Right lobe of liver (tissue), 6 donors: ENCODE measurements around the gene ITGB1BP1. TPM values are rescaled to one million over a fixed set of nuclear protein-coding genes. Genes with fewer than 3 reads are reported as not detected.

Experiments
- ATAC-seq, 4 donors: fragments of 200-7000 bp; cut with Tn5 transposase; one replicate each; pipeline ENCODE4 v1.9.1; 2020; ENCODE audit warnings: mild to moderate bottlenecking in 4 of 4, moderate library complexity in 4 of 4
- DNase-seq, 3 donors: peaks; one replicate each; pipeline ENCODE4 v3.0.0-alpha.2; 2020
- H3K27ac ChIP-seq, 3 donors: fragments of 200-600 bp; one replicate each; pipeline ENCODE4 v1.8.0; 2022
- H3K27me3 ChIP-seq, 2 donors: fragments of 200-600 bp; one replicate each; pipeline ENCODE4 v1.8.0; 2022
- H3K36me3 ChIP-seq, 4 donors: fragments of 200-600 bp; sonication (generic) in 1 of 4; one replicate each; pipeline versions ENCODE4 v1.5.1 to v1.8.0; 2017 to 2022; ENCODE audit warnings: control low read depth in 1 of 4
- H3K4me1 ChIP-seq, 4 donors: fragments of 200-600 bp; sonication (generic) in 1 of 4; one replicate each; pipeline versions ENCODE4 v1.5.1 to v1.8.0; 2017 to 2022; ENCODE audit warnings: control low read depth in 1 of 4
- H3K4me3 ChIP-seq, 3 donors: fragments of 200-600 bp; one replicate each; pipeline ENCODE4 v1.8.0; 2022
- H3K9me3 ChIP-seq, 4 donors: fragments of 200-600 bp; sonication (generic) in 1 of 4; one replicate each; pipeline versions ENCODE4 v1.5.1 to v1.8.0; 2017 to 2022; ENCODE audit warnings: control low read depth in 1 of 4
- POLR2A ChIP-seq: fragments of 450-650 bp; IDR thresholded peaks from one replicate; pipeline ENCODE4 v1.6.1; 2017; ENCODE audit warnings: antibody characterized with exemption, mild to moderate bottlenecking
- WGBS: methylation state at CpG from one replicate; pipeline ENCODE4 v1.1.6; 2018; ENCODE audit warnings: low coverage, low lambda C conversion rate; ENCODE audit not compliant: insufficient coverage; ENCODE audit errors: missing lambda C conversion rate; 5-methylcytosine and 5-hydroxymethylcytosine counted together
- intact Hi-C, 2 donors: fragments of 100-400 bp; cut with DNase I; formaldehyde crosslinking; loops; one replicate each; pipeline versions ENCODE4 v1.11.2 to v1.14.1; 2022
- total RNA-seq, 6 experiments: library from RNA; depleted of rRNA in 2 of 6; stranded (reverse); fragments of >200 nt in 2 of 6; fragmentation: NEBNext Ultra II Directional in 3 of 6; extraction: Animal tissue kit (Norgen Biotek cat#: 25700) in 3 of 6; gene quantifications; one replicate each; pipeline versions ENCODE4 v1.1.0 to v1.2.4, GENCODE V29; 2016 to 2023
- TF ChIP-seq, protein P1 (sequence below), 4 donors: fragments of 200-600 bp in 3 of 4; fragments of 450-650 bp in 1 of 4; IDR thresholded peaks; one replicate each; pipeline versions ENCODE4 v1.5.1 to v1.8.0; 2016 to 2022; ENCODE audit warnings: antibody characterized with exemption in 4 of 4, mild to moderate bottlenecking in 2 of 4
- donor health status: DM: no; HTN: yes; CAD: no.
- donor health status: DM: no; HTN: no; CAD: no.
- donor health status: DM: no; HTN: no; CAD: no.
- donor health status: DM: no; HTN: yes; CAD: no.
- donor health status: DM: no; HTN: yes; CAD: no.

ITGB1BP1 gene
- total RNA-seq, 6 experiments from 2014 or later: 9.6 to 28.5 (median 20.8) TPM

DNA sequence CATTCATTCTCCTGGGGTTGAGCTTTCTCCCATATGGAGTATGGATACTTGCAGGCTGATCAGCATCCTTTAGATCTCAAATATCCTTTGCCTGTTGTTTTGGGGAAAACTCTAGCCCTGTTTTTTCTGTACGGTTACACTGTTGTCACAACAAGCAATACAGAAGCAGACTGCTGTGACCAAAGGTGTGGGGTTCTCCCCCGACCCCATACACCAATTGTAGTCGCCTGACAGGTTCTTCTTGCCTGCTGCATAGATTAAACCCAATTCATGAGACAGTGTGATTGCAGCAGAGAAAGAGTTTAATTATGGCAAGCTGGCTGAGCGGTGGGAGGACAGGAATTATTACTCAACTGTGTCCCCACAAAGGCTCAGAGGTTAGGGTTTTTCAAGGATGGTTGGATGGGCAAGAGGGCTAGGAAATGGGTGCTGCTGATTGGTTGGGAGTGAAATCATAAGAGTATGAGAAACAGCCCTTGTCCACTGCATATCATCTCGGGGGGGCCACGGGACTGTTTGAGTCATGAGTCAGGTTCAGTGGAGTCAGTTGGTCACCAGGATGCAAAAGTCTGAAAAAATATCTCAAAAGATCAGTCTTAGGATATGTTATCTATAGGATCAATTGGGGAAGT, 40.6 kb downstream of the ITGB1BP1 start:
- Histone ChIP-seq H3K27me3 (no peaks in the 10 kb centered on the region), H3K9me3 (no peaks in the 10 kb centered on the region), H3K36me3 (no peaks in the 10 kb centered on the region), H3K4me1 (no peaks in the 10 kb centered on the region), H3K4me3 (no peak overlapping the region), H3K27ac (no peak overlapping the region)
- WGBS: 87% methylated on average over 6 of the region's 6 CpGs
- ATAC-seq (no peak), DNase-seq (no peak)
- intact Hi-C loops: no loop called here
- TF ChIP-seq POLR2A: no peak
- TF ChIP-seq, protein P1, sequence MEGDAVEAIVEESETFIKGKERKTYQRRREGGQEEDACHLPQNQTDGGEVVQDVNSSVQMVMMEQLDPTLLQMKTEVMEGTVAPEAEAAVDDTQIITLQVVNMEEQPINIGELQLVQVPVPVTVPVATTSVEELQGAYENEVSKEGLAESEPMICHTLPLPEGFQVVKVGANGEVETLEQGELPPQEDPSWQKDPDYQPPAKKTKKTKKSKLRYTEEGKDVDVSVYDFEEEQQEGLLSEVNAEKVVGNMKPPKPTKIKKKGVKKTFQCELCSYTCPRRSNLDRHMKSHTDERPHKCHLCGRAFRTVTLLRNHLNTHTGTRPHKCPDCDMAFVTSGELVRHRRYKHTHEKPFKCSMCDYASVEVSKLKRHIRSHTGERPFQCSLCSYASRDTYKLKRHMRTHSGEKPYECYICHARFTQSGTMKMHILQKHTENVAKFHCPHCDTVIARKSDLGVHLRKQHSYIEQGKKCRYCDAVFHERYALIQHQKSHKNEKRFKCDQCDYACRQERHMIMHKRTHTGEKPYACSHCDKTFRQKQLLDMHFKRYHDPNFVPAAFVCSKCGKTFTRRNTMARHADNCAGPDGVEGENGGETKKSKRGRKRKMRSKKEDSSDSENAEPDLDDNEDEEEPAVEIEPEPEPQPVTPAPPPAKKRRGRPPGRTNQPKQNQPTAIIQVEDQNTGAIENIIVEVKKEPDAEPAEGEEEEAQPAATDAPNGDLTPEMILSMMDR (IDR thresholded peaks at IDR 0.05): no peak

DNA sequence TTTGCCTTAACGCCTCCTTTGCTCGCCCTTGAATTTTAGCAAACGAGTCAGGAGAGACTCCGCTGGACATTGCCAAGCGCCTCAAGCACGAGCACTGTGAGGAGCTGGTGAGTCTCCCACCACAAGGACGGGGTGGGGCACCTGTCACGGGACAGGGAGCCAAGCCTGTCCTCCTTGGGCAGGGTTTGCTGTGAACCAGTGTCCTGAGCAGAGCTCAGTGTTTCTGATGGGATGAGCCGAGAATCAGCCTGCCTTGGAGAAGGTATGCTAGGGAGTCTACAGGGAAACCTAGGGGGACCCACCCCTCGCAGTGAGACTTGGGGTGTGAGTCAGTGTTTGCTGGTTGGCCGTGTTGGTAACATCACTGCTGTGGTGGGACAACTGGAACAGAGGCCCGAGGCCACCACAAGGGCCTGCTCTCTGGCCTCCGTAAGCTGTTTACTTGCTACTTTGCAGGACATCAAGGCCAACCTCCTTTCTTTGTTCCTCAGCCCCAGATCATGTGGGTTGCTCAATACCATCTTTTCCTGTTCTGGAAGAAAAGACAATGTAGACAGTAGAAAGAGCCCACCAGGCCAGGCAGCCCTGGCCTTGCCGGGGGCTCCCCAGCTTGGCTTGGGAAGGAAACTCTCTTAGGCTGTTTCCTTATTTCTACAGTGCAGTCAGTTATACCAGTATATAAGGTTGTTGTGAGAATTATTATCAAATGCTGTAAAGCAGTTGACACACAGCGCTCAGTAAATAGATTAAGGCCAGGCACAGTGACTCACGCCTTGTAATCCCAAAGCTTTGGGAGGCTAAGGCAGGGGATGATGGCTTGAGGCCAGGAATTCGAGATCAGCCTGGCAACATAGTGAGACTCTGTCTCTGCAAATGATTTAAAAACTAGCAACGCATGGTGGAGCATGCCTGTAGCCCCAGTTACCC, 42.4 kb downstream of the ITGB1BP1 start:
- TF ChIP-seq, protein P1 (IDR thresholded peaks at IDR 0.05): no peak
- TF ChIP-seq POLR2A: no peak
- ATAC-seq (peak in 1 of 4 donors; percentile 19), DNase-seq (no peak)
- no peak overlapping the region for H3K4me3 ChIP-seq
- H3K27ac ChIP-seq: no peak overlapping the region
- H3K9me3 ChIP-seq: no peaks in the 10 kb centered on the region
- 80% methylated on average over 14 of the region's 18 CpGs for WGBS
- no peaks in the 10 kb centered on the region for H3K27me3 ChIP-seq
- no peaks in the 10 kb centered on the region for H3K36me3 ChIP-seq
- intact Hi-C loops: no loop called here
- H3K4me1 ChIP-seq: no peaks in the 10 kb centered on the region

DNA sequence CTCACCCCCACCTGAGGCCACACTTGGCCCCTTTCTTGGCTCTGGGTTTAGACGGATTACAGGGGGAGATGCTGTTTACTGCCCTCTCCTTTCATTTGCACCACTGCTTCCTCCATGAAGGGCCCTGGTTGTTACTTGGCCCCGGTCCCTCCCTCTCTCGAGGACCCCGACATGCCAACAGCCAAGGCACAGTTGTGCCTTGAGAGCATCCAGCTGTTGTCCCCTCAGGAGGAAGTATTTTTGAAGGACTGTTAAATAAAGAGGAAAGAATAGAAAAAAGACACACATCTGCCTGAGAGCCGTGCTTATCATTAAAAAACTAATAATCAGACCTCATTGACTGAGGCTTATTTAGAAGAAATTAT, 44.0 kb downstream of the ITGB1BP1 start:
- DNase-seq: no peak
- 85% methylated on average over 5 of the region's 5 CpGs for WGBS
- Histone ChIP-seq H3K27me3 (no peaks in the 10 kb centered on the region), H3K4me3 (no peak overlapping the region), H3K27ac (no peak overlapping the region), H3K4me1 (no peaks in the 10 kb centered on the region), H3K9me3 (no peaks in the 10 kb centered on the region), H3K36me3 (no peaks in the 10 kb centered on the region)
- ATAC-seq: no peak
- intact Hi-C loops: loop anchor here in 1 of 2 donors (10.0 kb wide), 1 partner anchor 235 kb away; no protein-coding TSS in a partner anchor
- TF ChIP-seq, protein P1 (IDR thresholded peaks at IDR 0.05): no peak
- no peak for TF ChIP-seq POLR2A

DNA sequence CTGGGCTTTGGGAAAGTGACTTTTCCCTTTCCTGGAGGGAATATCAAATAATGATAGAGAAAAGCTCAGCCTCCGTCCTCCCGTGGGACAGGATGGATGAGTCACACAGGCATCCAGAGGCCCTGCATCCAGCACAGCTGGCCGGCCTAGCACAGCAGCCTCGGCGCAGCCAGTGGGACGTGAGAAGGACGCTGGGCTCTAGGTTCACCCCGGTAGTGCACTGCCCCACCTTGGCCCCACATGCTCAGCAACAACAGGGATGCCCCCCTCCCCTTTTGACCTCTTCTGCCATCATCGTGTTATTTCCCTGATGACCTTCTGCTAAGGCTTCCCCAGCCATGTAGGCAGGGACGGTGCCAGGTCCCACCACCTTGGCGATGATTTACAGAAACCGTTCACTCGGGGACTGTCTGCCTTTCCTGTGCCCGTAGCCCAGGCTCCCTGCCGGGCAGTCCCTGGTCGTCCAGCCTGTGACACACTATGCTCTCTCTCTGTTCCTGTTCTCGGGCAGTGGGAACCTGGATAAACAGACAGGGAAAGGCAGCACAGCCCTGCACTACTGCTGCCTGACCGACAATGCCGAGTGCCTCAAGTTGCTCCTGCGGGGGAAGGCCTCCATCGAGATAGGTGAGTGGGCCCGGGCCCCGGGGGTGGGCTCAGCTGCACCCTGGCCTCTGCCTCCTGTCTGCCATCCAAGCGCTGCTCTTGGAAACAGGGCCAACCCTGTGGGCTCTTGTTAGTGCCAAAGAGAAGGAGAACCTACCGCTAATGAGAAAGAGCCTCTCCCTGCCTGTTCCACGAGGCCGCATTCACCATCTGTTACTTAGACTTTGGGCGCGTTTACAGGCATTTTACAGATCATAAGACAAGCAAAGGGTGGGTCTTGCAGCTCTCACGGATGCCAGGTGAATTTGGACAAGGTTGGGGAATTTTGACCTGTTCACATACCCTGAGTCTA, 44.6 kb downstream of the ITGB1BP1 start:
- ATAC-seq (peak; percentile 31 to 86 (median 64)), DNase-seq (no peak)
- Histone ChIP-seq H3K27me3 (no peaks in the 10 kb centered on the region), H3K4me3 (no peak overlapping the region), H3K9me3 (no peaks in the 10 kb centered on the region), H3K27ac (no peak overlapping the region), H3K36me3 (no peaks in the 10 kb centered on the region), H3K4me1 (peaks cover 0 to 2% (median 0%) of the 10 kb centered on the region in 4 donors)
- intact Hi-C loops: loop anchor here in 1 of 2 donors (10.0 kb wide), 1 partner anchor 234 kb away; no protein-coding TSS in a partner anchor
- WGBS: 81% methylated on average over 10 of the region's 30 CpGs
- no peak for TF ChIP-seq POLR2A
- TF ChIP-seq, protein P1 (IDR thresholded peaks at IDR 0.05): no peak
